ENCODE results near the gene RRAGC. TPM values are rescaled to one million over a fixed set of nuclear protein-coding genes. Genes with fewer than 3 reads are reported as not detected.

The RRAGC gene
- total and polyA plus RNA-seq, 2 donors (not counting 3 experiments of a cell fraction or from before 2014, with no cell fraction given), result 24.1 to 40.1 TPM

DNA sequence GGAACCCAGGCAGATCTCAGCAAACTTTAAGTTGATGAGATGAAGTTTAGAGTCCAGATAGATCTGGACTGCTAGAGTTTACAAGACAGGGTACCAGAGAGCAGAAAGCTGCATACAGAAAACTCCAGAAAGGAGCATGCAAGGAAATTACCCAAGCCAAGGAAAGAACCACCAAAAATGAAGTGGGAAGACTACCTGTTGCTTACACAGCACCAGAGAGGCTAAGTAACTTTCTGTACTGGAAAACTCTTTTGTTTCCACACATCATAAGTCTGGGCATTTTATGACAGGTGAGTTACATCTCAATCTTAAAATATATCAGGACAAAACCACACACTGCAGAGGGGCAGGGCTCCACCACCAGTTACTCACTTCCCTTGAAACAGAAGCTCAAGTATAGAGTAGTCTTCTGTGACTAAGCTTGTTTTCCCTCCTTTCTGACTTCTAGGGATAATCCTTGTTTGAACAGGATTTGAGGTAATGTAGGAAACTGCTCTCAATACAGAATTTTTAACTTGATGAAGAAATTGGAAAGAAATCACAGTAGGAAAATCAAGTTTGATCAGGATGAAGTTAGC lies 39.2 kb upstream of the RRAGC start:
- dilution Hi-C loops (cut with MboI; ENCODE audit: extremely low pct_ligation_motif_present, low sequenced_read_pairs) (no loop called here), intact Hi-C loops (cut with micrococcal nuclease) (no loop called here)
- ChIA-PET POLR2A (no interaction called here), CTCF (interaction anchor here (0.9 kb wide), 1 partner anchor 10 kb away, joined by 3 read pairs; no protein-coding TSS in a partner anchor)
- Histone ChIP-seq H3K79me2 (ENCODE audit: control insufficient read depth, insufficient read depth, low read length) (no peaks in the 10 kb centered on the region), H3K4me3 (replicated peaks in 1 of 3; ENCODE audit: insufficient read depth in 1 of 3, low read depth in 1 of 3, low read length in 3 of 3) (no peak overlapping the region), H2AFZ (ENCODE audit: low read depth, low read length) (no peak overlapping the region), H3K27me3 (ENCODE audit: control insufficient read depth in 2 of 2, insufficient read depth in 2 of 2, low read length in 2 of 2) (no peaks in the 10 kb centered on the region), H3K4me1 (ENCODE audit: control insufficient read depth, extremely low read depth, insufficient read depth, low read length) (no peaks in the 10 kb centered on the region), H3K9ac (replicated peaks; ENCODE audit: extremely low read depth, insufficient read depth, low read length) (no peak overlapping the region), H3K4me2 (ENCODE audit: insufficient read depth, low read length) (no peak overlapping the region), H3K9me3 (replicated peaks; ENCODE audit: control insufficient read depth, insufficient read depth, low read length) (no peaks in the 10 kb centered on the region), H3K36me3 (ENCODE audit: control insufficient read depth in 2 of 2, extremely low read depth in 1 of 2, insufficient read depth in 2 of 2, low read length in 2 of 2) (no peaks in the 10 kb centered on the region), H3K27ac (ENCODE audit: insufficient read depth, low read depth, low read length) (no peak overlapping the region), H4K20me1 (replicated peaks; ENCODE audit: control insufficient read depth, extremely low read depth, insufficient read depth, low read length) (no peaks in the 10 kb centered on the region), H3K9me1 (replicated peaks; ENCODE audit: control insufficient read depth, extremely low read depth, insufficient read depth, low read length) (no peaks in the 10 kb centered on the region)
- no peak for FAIRE-seq
- BruUV-seq (replicated peaks), result no TSS peak
- TF ChIP-seq GATA2 (IDR thresholded peaks at IDR 0.05; ENCODE audit: insufficient read depth, insufficient read length, low read depth, low read length), result no peak
- DNase-seq (ENCODE audit: low read depth, low spot score), result no peak

DNA sequence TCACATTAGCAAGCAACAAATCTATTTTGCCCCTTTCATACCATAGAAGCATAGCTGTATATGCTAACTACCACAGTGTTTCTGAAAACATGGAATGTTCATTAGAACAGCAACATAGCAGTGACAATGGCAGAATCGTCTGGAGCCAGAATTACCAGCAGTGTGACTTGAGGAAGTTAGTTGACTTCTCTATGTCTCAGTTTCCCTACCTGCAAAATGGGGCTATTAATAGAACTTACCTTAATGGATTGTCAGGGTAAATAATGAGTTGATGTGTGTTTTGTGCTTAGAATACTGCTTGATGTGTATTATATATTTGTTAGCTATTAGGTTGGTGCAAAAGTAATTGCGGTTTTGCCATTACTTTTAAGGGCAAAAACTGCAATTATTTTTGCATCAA lies 36.6 kb upstream of the RRAGC start:
- Histone ChIP-seq H3K4me2 (ENCODE audit: insufficient read depth, low read length) (no peak overlapping the region), H3K27me3 (ENCODE audit: control insufficient read depth in 2 of 2, insufficient read depth in 2 of 2, low read length in 2 of 2) (no peaks in the 10 kb centered on the region), H3K36me3 (ENCODE audit: control insufficient read depth in 2 of 2, extremely low read depth in 1 of 2, insufficient read depth in 2 of 2, low read length in 2 of 2) (no peaks in the 10 kb centered on the region), H3K9me3 (replicated peaks; ENCODE audit: control insufficient read depth, insufficient read depth, low read length) (no peaks in the 10 kb centered on the region), H3K27ac (ENCODE audit: insufficient read depth, low read depth, low read length) (no peak overlapping the region), H3K9ac (replicated peaks; ENCODE audit: extremely low read depth, insufficient read depth, low read length) (no peak overlapping the region), H3K4me3 (replicated peaks in 1 of 3; ENCODE audit: insufficient read depth in 1 of 3, low read depth in 1 of 3, low read length in 3 of 3) (no peak overlapping the region), H3K9me1 (replicated peaks; ENCODE audit: control insufficient read depth, extremely low read depth, insufficient read depth, low read length) (no peaks in the 10 kb centered on the region), H3K4me1 (ENCODE audit: control insufficient read depth, extremely low read depth, insufficient read depth, low read length) (no peaks in the 10 kb centered on the region), H3K79me2 (ENCODE audit: control insufficient read depth, insufficient read depth, low read length) (no peaks in the 10 kb centered on the region), H4K20me1 (replicated peaks; ENCODE audit: control insufficient read depth, extremely low read depth, insufficient read depth, low read length) (no peaks in the 10 kb centered on the region), H2AFZ (ENCODE audit: low read depth, low read length) (no peak overlapping the region)
- no TSS peak for BruUV-seq (replicated peaks)
- intact Hi-C loops (cut with micrococcal nuclease) (no loop called here), dilution Hi-C loops (cut with MboI; ENCODE audit: extremely low pct_ligation_motif_present, low sequenced_read_pairs) (no loop called here)
- POLR2A ChIA-PET, result no interaction called here
- TF ChIP-seq, protein P1, sequence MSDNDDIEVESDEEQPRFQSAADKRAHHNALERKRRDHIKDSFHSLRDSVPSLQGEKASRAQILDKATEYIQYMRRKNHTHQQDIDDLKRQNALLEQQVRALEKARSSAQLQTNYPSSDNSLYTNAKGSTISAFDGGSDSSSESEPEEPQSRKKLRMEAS (IDR thresholded peaks at IDR 0.05; ENCODE audit: insufficient read depth, insufficient read length), result no peak
- no peak for TF ChIP-seq EZH2 (IDR thresholded peaks at IDR 0.05; ENCODE audit: borderline replicate concordance, low read depth, low read length, severe bottlenecking)
- FAIRE-seq (no peak), DNase-seq (ENCODE audit: low read depth, low spot score) (no peak)
- CTCF ChIA-PET, result interaction anchor here (0.7 kb wide), 1 partner anchor 57 kb away, joined by 3 read pairs; no protein-coding TSS in a partner anchor

All from endothelial cell of umbilical vein (primary cell).